GM19043 (cell line): ENCODE results near the gene CASKIN1.
"Not testable (repeated sequence)": the region's sequence is repeated elsewhere in the genome, so short reads cannot be mapped to it uniquely, and the experiment has no call there.

Experiments
- ATAC-seq: cut with Tn5 transposase; IDR thresholded peaks from one replicate; pipeline ENCODE4 v1.9.1; 2021; ENCODE audit warnings: low read depth; ENCODE audit not compliant: unreplicated experiment

The CASKIN1 gene

GRCh38 chr16:2210386-2211365, 14.3 kb upstream of the CASKIN1 start, which contains the start of gene BRICD5:
BRICD5 (minus strand) TSS chr16:2210863; CDS start chr16:2210833, 30 bp downstream.
- ATAC-seq: no peak

- no peak for ATAC-seq
Measured at GRCh38 chr16:2210009-2210332, 13.6 kb upstream of the CASKIN1 start.

- no peak for ATAC-seq
Measured at GRCh38 chr16:2209258-2210008, 13.0 kb upstream of the CASKIN1 start.

- ATAC-seq: no peak
Measured at GRCh38 chr16:2208772-2209171, 12.4 kb upstream of the CASKIN1 start.

GRCh38 chr16:2208308-2208707, 11.9 kb upstream of the CASKIN1 start:
- no peak for ATAC-seq

GRCh38 chr16:2207872-2208271, 11.5 kb upstream of the CASKIN1 start:
- no peak for ATAC-seq

- ATAC-seq: no peak
Measured at GRCh38 chr16:2206780-2207433, 10.5 kb upstream of the CASKIN1 start.

- ATAC-seq: no peak
Measured at GRCh38 chr16:2206420-2206779, 10.0 kb upstream of the CASKIN1 start.

- ATAC-seq: no peak
Measured at GRCh38 chr16:2205967-2206313, 9.5 kb upstream of the CASKIN1 start.

- ATAC-seq: peak; percentile 62
Measured at GRCh38 chr16:2205104-2205966, 8.9 kb upstream of the CASKIN1 start, which contains the start of gene MLST8. MLST8 (plus strand) TSS chr16:2205454; CDS start chr16:2206086, 632 bp downstream.

- ATAC-seq: no peak
Measured at GRCh38 chr16:2204416-2205103, 8.2 kb upstream of the CASKIN1 start.

GRCh38 chr16:2203119-2203688, 6.8 kb upstream of the CASKIN1 start:
- ATAC-seq: not testable (repeated sequence)

- ATAC-seq: no peak
Measured at GRCh38 chr16:2200313-2200712, 3.9 kb upstream of the CASKIN1 start.

GRCh38 chr16:2199621-2200139, 3.3 kb upstream of the CASKIN1 start:
- ATAC-seq: no peak

GRCh38 chr16:2199095-2199494, 2.7 kb upstream of the CASKIN1 start:
- ATAC-seq: no peak

- ATAC-seq: no peak
Measured at GRCh38 chr16:2198283-2198682, 1.9 kb upstream of the CASKIN1 start.

- ATAC-seq: no peak
Measured at GRCh38 chr16:2197765-2198164, 1.4 kb upstream of the CASKIN1 start.

- ATAC-seq: no peak
Measured at GRCh38 chr16:2196981-2197511, 641 bp upstream of the CASKIN1 start.
